ENCODE data around the gene IPO9.

The IPO9 gene

GRCh38 chr1:201789245-201789644 is 39.7 kb upstream of the IPO9 start:
- Histone ChIP-seq H3K79me2 (ENCODE audit: control insufficient read depth, insufficient read depth, low read length, unreplicated experiment) (peaks cover 16% of the 10 kb centered on the region), H3K4me1 (ENCODE audit: control insufficient read depth, insufficient read depth, low read length, unreplicated experiment) (peaks cover 63% of the 10 kb centered on the region)

GRCh38 chr1:201790261-201790660 is 38.7 kb upstream of the IPO9 start:
- Histone ChIP-seq H3K79me2 (ENCODE audit: control insufficient read depth, insufficient read depth, low read length, unreplicated experiment) (peaks cover 22% of the 10 kb centered on the region), H3K4me1 (ENCODE audit: control insufficient read depth, insufficient read depth, low read length, unreplicated experiment) (peaks cover 62% of the 10 kb centered on the region), H2AFZ (ENCODE audit: low read length, unreplicated experiment) (no peak overlapping the region), H3K27ac (ENCODE audit: low read depth, low read length) (peak overlapping the region; percentile 79), H3K36me3 (ENCODE audit: insufficient read depth, low read length) (peaks cover 62% of the 10 kb centered on the region), H3K4me3 (ENCODE audit: low read depth, low read length) (no peak overlapping the region), H3K27me3 (ENCODE audit: insufficient read depth, low read length) (no peaks in the 10 kb centered on the region)

More at GRCh38 chr1:201789245-201789644, 39.7 kb upstream of the IPO9 start:
- Histone ChIP-seq H3K36me3 (ENCODE audit: insufficient read depth, low read length) (peaks cover 63% of the 10 kb centered on the region), H3K4me3 (ENCODE audit: low read depth, low read length) (peak overlapping the region; percentile 10; the same call in 1 of the 2 replicates), H2AFZ (ENCODE audit: low read length, unreplicated experiment) (no peak overlapping the region), H3K27ac (ENCODE audit: low read depth, low read length) (peak overlapping the region; percentile 79), H3K27me3 (ENCODE audit: insufficient read depth, low read length) (no peaks in the 10 kb centered on the region)

- Histone ChIP-seq H3K27me3 (ENCODE audit: insufficient read depth, low read length) (no peaks in the 10 kb centered on the region), H3K27ac (ENCODE audit: low read depth, low read length) (peak overlapping the region; percentile 79), H3K79me2 (ENCODE audit: control insufficient read depth, insufficient read depth, low read length, unreplicated experiment) (peaks cover 23% of the 10 kb centered on the region), H3K4me1 (ENCODE audit: control insufficient read depth, insufficient read depth, low read length, unreplicated experiment) (peaks cover 56% of the 10 kb centered on the region), H2AFZ (ENCODE audit: low read length, unreplicated experiment) (no peak overlapping the region), H3K4me3 (ENCODE audit: low read depth, low read length) (no peak overlapping the region; the same call in 1 of the 2 replicates), H3K36me3 (ENCODE audit: insufficient read depth, low read length) (peaks cover 65% of the 10 kb centered on the region)
These were observed 37.7 kb upstream of the IPO9 start for GRCh38 chr1:201791051-201791778.

- no peak overlapping the region for H2AFZ ChIP-seq (ENCODE audit: low read length, unreplicated experiment)
- H3K27me3 ChIP-seq (ENCODE audit: insufficient read depth, low read length) = no peaks in the 10 kb centered on the region
- H3K27ac ChIP-seq (ENCODE audit: low read depth, low read length) = peak overlapping the region; percentile 79
- no peak overlapping the region; the same call in 1 of the 2 replicates for H3K4me3 ChIP-seq (ENCODE audit: low read depth, low read length)
- H3K79me2 ChIP-seq (ENCODE audit: control insufficient read depth, insufficient read depth, low read length, unreplicated experiment) = peaks cover 29% of the 10 kb centered on the region
- peaks cover 63% of the 10 kb centered on the region for H3K36me3 ChIP-seq (ENCODE audit: insufficient read depth, low read length)
- peaks cover 53% of the 10 kb centered on the region for H3K4me1 ChIP-seq (ENCODE audit: control insufficient read depth, insufficient read depth, low read length, unreplicated experiment)
These were observed 37.2 kb upstream of the IPO9 start for GRCh38 chr1:201791779-201792173.

GRCh38 chr1:201792534-201793305 is 36.2 kb upstream of the IPO9 start:
- no peak overlapping the region for H3K4me3 ChIP-seq (ENCODE audit: low read depth, low read length)
- no peak overlapping the region for H2AFZ ChIP-seq (ENCODE audit: low read length, unreplicated experiment)
- H3K4me1 ChIP-seq (ENCODE audit: control insufficient read depth, insufficient read depth, low read length, unreplicated experiment) = peaks cover 55% of the 10 kb centered on the region
- no peaks in the 10 kb centered on the region for H3K27me3 ChIP-seq (ENCODE audit: insufficient read depth, low read length)
- H3K79me2 ChIP-seq (ENCODE audit: control insufficient read depth, insufficient read depth, low read length, unreplicated experiment) = peaks cover 36% of the 10 kb centered on the region
- H3K36me3 ChIP-seq (ENCODE audit: insufficient read depth, low read length) = peaks cover 64% of the 10 kb centered on the region
- H3K27ac ChIP-seq (ENCODE audit: low read depth, low read length) = peak overlapping the region; percentile 79

- H3K36me3 ChIP-seq (ENCODE audit: insufficient read depth, low read length) = peaks cover 64% of the 10 kb centered on the region
- peaks cover 36% of the 10 kb centered on the region for H3K79me2 ChIP-seq (ENCODE audit: control insufficient read depth, insufficient read depth, low read length, unreplicated experiment)
- no peak overlapping the region for H3K4me3 ChIP-seq (ENCODE audit: low read depth, low read length)
These were observed 35.5 kb upstream of the IPO9 start for GRCh38 chr1:201793306-201793925.

GRCh38 chr1:201795066-201795465 is 33.9 kb upstream of the IPO9 start:
- Histone ChIP-seq H3K27ac (ENCODE audit: low read depth, low read length) (no peak overlapping the region), H3K4me1 (ENCODE audit: control insufficient read depth, insufficient read depth, low read length, unreplicated experiment) (peaks cover 36% of the 10 kb centered on the region), H3K79me2 (ENCODE audit: control insufficient read depth, insufficient read depth, low read length, unreplicated experiment) (peaks cover 36% of the 10 kb centered on the region), H2AFZ (ENCODE audit: low read length, unreplicated experiment) (no peak overlapping the region), H3K27me3 (ENCODE audit: insufficient read depth, low read length) (no peaks in the 10 kb centered on the region), H3K4me3 (ENCODE audit: low read depth, low read length) (no peak overlapping the region), H3K36me3 (ENCODE audit: insufficient read depth, low read length) (peaks cover 51% of the 10 kb centered on the region)

More at GRCh38 chr1:201793306-201793925, 35.5 kb upstream of the IPO9 start:
- Histone ChIP-seq H3K4me1 (ENCODE audit: control insufficient read depth, insufficient read depth, low read length, unreplicated experiment) (peaks cover 53% of the 10 kb centered on the region), H3K27ac (ENCODE audit: low read depth, low read length) (no peak overlapping the region; the same call in 1 of the 2 replicates), H3K27me3 (ENCODE audit: insufficient read depth, low read length) (no peaks in the 10 kb centered on the region), H2AFZ (ENCODE audit: low read length, unreplicated experiment) (no peak overlapping the region)

- Histone ChIP-seq H3K27ac (ENCODE audit: low read depth, low read length) (no peak overlapping the region), H2AFZ (ENCODE audit: low read length, unreplicated experiment) (no peak overlapping the region), H3K79me2 (ENCODE audit: control insufficient read depth, insufficient read depth, low read length, unreplicated experiment) (peaks cover 15% of the 10 kb centered on the region), H3K36me3 (ENCODE audit: insufficient read depth, low read length) (peaks cover 60% of the 10 kb centered on the region), H3K4me3 (ENCODE audit: low read depth, low read length) (no peak overlapping the region), H3K27me3 (ENCODE audit: insufficient read depth, low read length) (no peaks in the 10 kb centered on the region), H3K4me1 (ENCODE audit: control insufficient read depth, insufficient read depth, low read length, unreplicated experiment) (peaks cover 4% of the 10 kb centered on the region)
These were observed 28.7 kb upstream of the IPO9 start for GRCh38 chr1:201800246-201800645.

GRCh38 chr1:201806801-201807200 is 22.2 kb upstream of the IPO9 start:
- Histone ChIP-seq H2AFZ (ENCODE audit: low read length, unreplicated experiment) (no peak overlapping the region), H3K79me2 (ENCODE audit: control insufficient read depth, insufficient read depth, low read length, unreplicated experiment) (peaks cover 7% of the 10 kb centered on the region), H3K4me3 (ENCODE audit: low read depth, low read length) (no peak overlapping the region), H3K4me1 (ENCODE audit: control insufficient read depth, insufficient read depth, low read length, unreplicated experiment) (no peaks in the 10 kb centered on the region), H3K27ac (ENCODE audit: low read depth, low read length) (no peak overlapping the region), H3K36me3 (ENCODE audit: insufficient read depth, low read length) (peaks cover 76% of the 10 kb centered on the region), H3K27me3 (ENCODE audit: insufficient read depth, low read length) (no peaks in the 10 kb centered on the region)

- no peak overlapping the region for H3K27ac ChIP-seq (ENCODE audit: low read depth, low read length)
- H3K4me1 ChIP-seq (ENCODE audit: control insufficient read depth, insufficient read depth, low read length, unreplicated experiment) = no peaks in the 10 kb centered on the region
- H3K4me3 ChIP-seq (ENCODE audit: low read depth, low read length) = no peak overlapping the region
- H3K27me3 ChIP-seq (ENCODE audit: insufficient read depth, low read length) = no peaks in the 10 kb centered on the region
- peaks cover 82% of the 10 kb centered on the region for H3K36me3 ChIP-seq (ENCODE audit: insufficient read depth, low read length)
- H3K79me2 ChIP-seq (ENCODE audit: control insufficient read depth, insufficient read depth, low read length, unreplicated experiment) = peaks cover 7% of the 10 kb centered on the region
- H2AFZ ChIP-seq (ENCODE audit: low read length, unreplicated experiment) = no peak overlapping the region
These were observed 20.9 kb upstream of the IPO9 start for GRCh38 chr1:201807958-201808632.

Measured in ACC112 (cell line).